Right ventricle myocardium inferior (tissue), 1 donor: ENCODE results near the gene CELF4. TPM values are rescaled to one million over a fixed set of nuclear protein-coding genes. Genes with fewer than 3 reads are reported as not detected.

Experiments
- ATAC-seq: fragments of 200-7000 bp; cut with Tn5 transposase; one replicate; pipeline ENCODE4 v1.9.1; 2020; ENCODE audit warnings: mild to moderate bottlenecking, moderate library complexity
- DNase-seq: peaks from one replicate; pipeline ENCODE4 v3.0.0; 2021; ENCODE audit errors: missing footprints
- intact Hi-C: fragments of 100-400 bp; cut with DNase I; formaldehyde crosslinking; loops from one replicate; pipeline ENCODE4 v1.11.0; 2022
- total RNA-seq: library from RNA; stranded (reverse); fragmentation: NEBNext Ultra II Directional; extraction: Animal tissue kit (Norgen Biotek cat#: 25700); gene quantifications from one replicate; pipeline ENCODE4 v1.2.1, GENCODE V29; 2021
- donor health status: DM: no; HTN: yes; CAD: no; lungs with severe emphysema.

Gene CELF4
- total RNA-seq, 1 donor from 2014 or later: not detected

DNA sequence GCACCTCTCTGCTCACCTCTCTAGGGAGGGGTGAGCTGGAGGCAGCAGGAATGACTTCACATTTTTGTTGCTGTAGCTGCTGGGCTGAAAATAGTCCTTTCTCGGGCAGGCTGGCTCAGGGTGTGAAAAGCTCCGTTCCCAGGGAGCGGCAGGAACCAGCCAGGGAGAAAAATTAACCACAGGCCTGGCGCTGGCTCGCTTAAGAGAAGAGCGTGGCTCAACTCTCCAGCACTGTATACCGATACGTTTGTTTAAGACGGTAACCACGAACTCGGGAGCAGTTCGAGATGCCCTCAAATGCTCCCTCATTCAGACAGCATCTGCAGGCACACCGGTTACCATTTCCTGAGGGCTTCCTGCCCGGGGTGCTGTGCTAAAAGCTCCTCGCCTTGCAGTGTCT lies 129.6 kb downstream of the CELF4 start:
- intact Hi-C loops: loop anchor here (5.0 kb wide), 1 partner anchor 49 kb away; no protein-coding TSS in a partner anchor
- ATAC-seq: no peak
- DNase-seq: no peak

DNA sequence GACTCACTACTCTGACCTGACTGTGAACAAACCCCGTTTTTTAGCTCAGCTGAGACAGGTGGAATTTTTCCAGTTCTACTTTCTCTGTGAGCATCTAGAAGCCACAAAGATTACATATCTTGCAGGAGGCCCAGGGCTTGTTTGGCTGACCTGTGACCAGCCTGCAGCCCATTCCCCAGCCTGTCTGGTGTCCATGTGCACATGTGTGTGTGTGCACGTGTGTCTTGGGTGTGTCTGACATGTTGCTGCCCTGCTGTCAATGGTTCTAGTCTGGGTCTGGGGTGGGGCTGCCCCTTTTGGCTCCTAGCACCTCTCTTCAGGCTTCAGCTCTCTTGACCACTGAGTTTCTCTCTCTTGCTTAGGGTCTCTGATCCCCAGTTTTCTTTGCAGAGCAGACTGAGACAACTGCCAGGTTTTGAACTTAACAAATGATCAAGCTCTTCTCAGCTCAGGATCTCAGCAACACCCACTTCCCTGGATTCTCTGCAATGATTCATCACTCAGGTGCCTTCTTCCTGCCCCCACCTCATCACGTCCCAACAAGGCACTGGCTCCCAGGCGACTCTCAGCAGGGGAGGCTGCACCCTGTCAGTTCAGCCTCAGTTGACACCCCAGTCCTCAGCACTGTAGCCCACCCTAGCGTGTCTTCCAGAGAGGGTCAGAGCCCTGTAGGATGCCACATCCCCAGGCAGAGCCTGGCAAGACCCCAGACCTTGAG lies 130.3 kb downstream of the CELF4 start:
- intact Hi-C loops: loop anchor here (5.0 kb wide), 1 partner anchor 48 kb away; no protein-coding TSS in a partner anchor
- no peak for DNase-seq
- ATAC-seq: no peak

DNA sequence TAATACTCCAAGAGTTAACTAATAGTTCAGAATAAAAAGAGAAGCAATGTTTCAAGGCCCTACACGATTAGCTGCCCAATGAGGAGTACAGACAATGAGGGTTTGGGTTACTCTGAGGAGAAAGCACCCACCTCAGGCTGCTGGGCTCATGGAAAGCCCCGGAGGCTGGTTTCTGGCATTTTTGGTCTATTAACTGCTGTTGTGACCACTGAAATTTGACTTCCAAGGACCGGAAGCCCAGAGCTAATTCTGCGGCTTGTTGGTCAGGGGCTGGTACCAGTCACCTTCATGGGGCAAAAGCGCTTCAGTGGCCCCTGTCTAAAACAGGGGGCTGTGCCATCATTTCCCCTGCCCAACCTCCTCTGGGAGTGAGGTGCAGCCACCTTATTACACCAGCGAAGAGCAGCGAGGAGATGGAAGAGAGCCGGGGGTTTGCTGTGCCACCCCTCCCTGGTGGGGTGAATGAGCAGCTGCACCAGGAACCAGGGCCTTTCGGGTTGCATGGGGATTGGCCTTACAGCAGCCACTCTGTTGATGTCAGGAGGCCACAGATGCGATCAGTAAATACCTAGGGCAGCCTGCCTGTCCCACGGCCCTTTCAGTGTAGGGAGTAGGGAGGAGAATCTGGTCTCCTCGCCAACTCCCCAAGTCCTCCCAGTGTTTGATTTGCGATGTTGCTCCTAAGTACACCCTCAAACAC lies 131.3 kb downstream of the CELF4 start:
- no peak for DNase-seq
- no peak for ATAC-seq
- intact Hi-C loops: no loop called here

DNA sequence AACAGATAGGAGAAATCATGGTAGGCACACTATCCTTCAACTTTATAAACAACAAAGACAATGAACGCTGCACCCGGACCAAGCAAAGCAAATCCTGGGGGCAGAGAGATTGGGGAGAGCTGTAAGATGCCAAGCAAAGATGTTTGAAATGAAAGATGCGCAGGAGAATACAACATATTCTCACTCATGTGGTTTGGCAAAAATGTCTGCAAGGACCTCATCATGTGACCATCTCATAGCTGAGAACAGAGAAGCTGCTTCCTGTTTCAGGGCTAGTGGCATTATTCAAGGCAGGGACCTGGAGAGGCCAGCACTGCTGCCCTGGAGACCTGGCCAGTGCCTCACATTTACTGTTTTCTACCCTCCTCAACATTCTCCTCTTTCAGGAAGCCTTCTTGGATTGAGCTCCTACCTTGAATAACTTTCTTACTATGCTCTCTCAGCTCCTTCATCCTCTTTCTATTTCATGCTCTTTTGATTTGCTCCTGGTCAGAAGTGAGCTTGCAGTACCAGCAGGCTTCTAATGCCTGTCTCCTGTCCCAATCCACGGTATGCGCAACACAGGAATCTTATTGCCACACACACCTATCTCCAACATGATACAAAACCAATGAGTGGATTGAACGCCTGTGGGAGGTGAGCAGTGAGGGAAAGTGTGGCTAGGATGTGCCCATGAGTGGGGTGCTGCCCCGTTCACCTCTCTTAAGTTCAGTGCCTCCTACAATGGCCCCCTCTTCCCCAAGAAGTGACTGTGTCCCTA lies 133.0 kb downstream of the CELF4 start:
- DNase-seq (no peak), ATAC-seq (no peak)
- intact Hi-C loops: no loop called here

DNA sequence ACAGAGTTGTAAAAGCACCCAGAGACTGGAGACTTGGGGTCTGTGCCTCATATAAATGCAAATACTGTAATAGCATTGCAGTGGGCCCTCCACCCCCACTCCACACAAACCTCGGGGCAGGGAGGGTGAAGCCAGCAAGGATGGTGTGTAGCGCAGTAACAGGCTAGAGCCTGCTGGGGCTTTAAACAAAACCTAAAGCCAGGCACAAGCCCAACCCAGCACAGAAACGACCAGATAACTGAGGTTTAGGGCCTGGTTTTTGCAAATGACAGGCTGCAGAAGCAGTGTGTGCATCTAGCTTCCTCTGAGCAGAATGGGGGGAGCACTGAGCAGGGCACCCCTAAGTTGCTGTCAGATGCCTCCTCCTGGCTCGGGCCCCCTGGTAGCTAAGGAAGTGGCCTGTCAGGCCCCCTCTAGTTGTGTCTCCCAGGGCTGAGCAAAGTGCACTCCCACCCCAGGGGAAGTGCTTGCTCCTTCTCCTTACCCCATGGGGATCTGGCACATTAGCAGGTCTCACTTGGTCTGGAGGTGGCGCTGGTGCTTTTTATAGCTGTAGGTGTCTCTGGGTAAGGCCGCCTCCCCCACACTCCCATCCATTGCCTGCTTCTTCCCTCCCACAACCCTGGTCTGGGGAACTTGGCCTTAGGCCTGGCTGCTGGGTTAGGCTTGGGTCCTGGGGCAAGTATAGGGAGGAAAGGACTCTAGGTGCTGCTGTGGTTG lies 135.1 kb downstream of the CELF4 start:
- no peak for ATAC-seq

DNA sequence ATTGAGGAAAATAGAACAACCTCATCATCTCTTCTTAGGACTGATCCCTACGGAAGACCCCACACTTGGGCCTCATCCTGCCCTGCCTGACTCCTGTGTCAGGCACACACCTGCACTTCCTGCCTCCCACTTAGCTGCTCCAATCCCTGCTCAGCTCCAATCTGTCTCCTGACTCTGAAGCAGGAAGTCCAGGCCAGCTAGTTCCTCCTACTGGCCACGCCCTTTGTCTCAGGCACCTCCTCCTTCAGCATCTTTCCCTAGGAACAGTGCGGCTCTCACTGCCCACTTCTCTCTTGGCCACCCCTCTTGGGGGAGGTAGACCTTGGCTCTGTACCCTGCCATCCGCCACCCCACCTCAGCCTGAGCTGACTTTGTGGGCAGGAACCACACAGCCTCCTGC lies 135.8 kb downstream of the CELF4 start:
- intact Hi-C loops: no loop called here
- no peak for ATAC-seq
- DNase-seq: no peak

More for the DNA sequence above, 135.1 kb downstream of the CELF4 start:
- no peak for DNase-seq
- intact Hi-C loops: no loop called here

DNA sequence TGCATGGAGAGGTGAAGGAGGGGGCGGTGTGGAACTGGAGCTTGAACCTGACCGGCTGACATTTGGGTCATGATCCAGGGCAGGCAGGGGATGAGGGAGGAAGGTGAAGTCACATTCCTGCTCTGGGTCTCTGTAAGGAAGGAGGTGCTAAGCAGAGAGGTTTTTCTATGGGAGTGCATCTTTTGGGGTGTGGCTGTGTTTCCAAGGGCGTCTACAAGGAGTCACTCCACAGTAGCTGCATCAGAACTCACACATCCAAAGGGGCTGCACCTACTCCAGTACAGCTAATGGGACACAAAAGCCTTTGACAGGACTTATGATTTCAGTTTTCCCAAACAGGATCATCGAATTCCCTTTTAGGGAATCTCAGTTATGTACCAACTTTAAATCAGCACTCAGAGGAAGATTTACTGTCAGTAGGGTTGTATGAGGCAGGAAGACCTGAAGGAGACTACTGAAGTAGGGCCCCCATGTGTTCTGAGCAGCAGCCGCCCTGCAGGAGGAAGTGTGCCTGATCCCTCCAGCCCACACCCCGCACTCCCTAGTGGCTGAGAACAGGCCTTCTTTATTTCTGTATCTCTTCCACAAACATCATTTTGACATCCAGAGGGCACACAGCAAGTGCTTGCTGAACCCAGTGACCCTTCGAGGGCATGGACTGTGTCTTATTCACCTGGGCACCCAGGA lies 137.2 kb downstream of the CELF4 start:
- ATAC-seq: no peak
- DNase-seq: no peak
- intact Hi-C loops: no loop called here

DNA sequence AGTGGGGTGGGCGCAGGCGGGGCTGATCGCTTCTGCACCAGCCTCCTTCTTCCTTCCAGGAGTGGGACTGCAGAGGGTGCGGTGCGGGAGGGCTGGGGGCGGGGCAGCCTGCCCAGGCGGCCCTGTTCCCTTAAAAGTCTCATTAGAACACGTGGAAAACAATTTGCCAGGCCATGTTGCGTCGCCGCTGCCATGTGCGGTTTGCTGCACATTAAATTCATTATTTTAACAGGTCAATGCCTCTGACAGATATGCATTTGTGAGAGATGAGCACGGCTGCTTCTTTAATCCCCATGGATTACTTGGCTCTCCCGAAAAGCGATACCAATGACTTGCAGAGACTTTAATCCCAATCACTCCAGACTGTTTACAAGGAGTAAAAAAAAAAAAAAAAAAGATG lies 139.0 kb downstream of the CELF4 start:
- intact Hi-C loops: no loop called here
- ATAC-seq: no peak
- no peak for DNase-seq

DNA sequence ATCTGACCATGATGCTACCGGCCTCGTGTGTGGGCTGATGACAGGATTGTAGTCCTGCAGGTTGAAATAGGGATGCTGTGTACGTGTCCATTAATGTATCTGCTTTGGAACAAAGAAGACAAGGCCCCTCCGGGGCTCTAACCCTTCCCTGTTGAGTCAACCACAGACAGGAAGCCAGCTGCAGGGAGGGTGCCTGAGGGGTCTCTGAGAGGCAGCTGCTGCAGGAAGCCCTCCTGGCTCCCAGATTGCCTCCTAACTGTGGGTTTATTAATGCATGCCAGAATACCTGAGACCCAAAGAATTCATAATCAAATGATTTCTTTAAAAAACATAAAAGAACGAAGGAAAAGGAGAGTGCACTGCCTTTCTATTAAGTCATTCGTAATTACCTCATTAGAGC lies 140.4 kb downstream of the CELF4 start:
- intact Hi-C loops: no loop called here
- no peak for DNase-seq
- no peak for ATAC-seq

DNA sequence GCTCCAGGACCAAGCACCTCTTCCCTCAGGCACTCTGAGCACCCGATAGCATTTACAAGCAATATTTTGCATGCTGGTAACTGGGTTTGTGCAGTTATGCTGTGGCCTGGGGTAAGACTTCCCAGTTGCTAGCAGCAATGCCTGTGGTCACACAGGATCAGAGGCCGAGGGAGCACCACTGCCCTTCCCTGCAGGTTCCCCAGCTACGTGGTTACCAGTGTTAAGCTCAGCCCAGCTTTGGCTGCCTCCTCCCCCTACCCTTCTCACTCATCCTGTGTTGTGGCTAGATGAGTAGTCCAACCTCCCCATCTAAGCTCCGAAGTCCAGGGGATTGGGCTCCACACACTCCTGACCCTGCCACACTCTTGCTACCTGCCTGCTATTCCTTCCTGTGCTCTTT lies 141.1 kb downstream of the CELF4 start:
- intact Hi-C loops: no loop called here
- ATAC-seq: no peak
- no peak for DNase-seq

DNA sequence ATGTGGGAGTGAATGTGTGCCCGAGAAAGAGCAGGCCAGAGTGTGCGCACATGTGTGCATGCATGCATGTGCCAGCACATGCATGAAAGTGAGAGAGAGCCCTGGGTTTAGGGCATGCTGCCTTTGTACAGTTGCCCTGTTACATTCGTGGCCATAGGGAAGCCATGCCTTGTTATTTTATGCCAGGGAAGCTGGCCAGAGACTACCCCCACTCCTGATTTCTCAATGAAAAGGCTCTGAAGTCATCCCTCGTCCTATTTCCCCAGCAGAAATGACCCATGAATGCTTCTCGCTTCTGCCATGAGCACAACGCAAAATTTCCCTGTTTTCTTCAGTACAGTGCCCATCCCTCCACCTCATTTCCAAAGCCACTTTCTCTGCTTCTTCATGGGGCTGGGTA lies 143.0 kb downstream of the CELF4 start:
- ATAC-seq (no peak), DNase-seq (no peak)
- intact Hi-C loops: no loop called here

DNA sequence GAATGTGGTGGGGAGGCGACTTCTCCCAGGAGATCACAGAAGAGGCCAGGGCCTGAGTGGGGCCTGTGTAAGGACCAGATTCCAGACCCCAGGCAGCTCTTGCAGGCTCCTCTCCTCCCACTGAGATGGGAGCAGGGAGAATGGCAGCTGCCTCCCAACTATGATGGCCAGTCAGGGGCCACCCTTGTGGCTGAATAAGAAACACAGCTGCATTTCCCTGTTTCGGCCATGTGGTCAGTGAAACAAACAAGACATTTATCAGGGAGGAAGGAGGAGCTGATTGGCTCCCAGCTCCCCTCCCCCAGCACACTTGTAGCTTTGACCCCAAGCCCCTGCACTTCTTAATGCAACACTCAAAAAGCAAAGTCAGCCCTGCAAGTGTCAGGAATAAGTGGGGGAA lies 143.5 kb downstream of the CELF4 start:
- DNase-seq: no peak
- intact Hi-C loops: no loop called here

DNA sequence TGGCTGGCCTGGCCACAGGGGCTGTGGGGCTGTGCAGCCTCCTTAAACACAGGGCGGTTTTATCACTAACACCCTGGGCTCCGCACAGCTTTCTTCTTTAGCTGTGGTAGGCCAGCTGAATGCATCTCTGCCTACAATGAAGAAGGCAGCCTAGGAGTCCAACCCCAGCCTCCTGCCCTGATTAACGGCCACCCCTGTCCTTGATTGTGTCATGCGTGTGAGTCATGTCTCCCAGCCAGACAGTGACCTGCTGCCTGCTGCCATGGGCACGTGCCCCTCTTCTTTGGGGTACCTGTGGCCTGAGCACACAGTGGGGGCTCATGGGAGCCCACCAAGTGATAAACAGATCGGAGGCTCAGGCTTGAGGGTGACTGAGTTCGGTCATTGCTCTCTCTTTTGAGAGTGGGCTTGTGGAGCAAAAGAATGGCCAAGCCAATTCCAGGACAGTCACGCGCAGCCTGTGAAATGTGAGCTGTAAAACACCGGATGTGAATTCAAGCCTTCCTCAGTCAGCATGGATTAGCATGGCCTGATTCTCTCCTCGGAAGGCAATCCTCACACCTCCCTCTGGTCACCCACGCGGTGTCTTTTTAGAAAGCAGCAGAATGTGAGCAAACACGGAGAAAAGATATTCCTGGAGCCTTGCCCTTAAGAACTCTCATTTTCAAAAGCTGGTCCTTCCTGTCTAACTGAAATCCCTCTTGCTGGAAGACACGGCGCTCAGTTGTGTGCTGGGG lies 144.1 kb downstream of the CELF4 start:
- intact Hi-C loops: no loop called here
- no peak for ATAC-seq
- no peak for DNase-seq

More for the DNA sequence above, 143.5 kb downstream of the CELF4 start:
- ATAC-seq: no peak

DNA sequence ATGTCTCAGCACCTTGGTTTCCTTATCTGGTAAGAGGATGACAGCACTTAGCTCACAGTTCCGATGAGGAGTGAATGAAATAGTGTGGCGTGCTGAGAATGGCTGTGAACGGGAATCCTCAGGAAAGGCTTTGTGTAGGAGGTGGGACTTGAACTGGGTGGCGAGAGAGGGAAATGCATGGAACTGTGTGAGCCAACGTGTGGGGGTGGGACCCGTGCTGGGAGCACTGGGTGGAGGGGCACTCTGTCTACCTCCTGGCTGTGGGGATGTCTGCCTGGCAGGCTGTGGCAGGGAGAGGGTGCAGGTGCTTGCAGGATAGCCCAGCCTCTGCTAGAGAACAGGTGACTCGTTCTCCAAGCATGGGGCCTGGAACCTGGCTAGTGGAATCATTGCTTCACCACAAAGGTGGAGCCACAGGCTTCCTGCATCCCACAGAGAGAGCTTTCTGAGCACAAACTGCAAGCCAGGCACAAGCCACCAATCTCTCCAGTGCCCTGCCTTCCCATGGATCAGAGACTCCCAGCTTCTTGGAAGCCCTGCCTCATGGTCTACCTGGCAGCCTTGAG lies 145.2 kb downstream of the CELF4 start:
- DNase-seq: no peak
- intact Hi-C loops: no loop called here
- ATAC-seq: no peak

DNA sequence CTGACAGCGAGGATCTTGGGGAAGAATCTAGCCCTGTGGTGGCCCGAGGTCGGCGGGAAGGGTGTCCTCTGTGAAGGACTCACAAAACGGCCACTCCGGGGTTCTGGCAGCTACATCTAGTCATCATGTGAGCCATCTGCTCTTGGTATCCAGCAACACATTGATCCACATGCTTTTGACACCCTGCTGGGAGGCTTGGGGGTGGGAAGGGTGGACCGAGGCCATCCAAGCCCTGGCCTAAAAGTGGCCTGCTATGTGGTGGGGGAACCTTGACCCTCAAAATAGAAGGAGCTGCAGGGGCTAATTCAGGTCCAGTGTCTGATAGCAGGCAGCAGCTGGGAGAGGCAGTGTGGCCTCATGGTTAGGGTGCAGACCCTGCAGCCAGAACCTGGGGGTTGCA lies 145.7 kb downstream of the CELF4 start:
- intact Hi-C loops: no loop called here
- ATAC-seq (no peak), DNase-seq (no peak)

DNA sequence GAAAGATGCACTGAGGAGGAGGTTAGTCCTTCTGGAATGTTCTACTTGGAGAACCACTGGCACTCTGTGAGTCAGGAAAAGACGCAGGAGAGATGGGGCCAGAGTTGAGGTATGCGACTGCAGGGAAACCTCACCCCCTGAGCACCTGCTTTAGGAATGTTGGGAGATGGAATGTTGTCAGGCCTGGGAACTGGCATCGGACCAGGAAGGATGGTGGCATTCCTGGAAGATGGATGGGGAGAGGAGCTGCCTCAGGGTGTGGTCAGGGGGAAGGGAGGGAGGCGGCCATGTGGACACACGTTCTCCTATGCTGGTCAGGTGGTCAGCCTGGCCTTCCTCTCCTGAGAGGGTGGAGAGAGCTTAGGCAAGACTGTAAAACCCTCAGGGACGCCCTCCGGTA lies 146.3 kb downstream of the CELF4 start:
- intact Hi-C loops: no loop called here
- ATAC-seq (no peak), DNase-seq (no peak)

DNA sequence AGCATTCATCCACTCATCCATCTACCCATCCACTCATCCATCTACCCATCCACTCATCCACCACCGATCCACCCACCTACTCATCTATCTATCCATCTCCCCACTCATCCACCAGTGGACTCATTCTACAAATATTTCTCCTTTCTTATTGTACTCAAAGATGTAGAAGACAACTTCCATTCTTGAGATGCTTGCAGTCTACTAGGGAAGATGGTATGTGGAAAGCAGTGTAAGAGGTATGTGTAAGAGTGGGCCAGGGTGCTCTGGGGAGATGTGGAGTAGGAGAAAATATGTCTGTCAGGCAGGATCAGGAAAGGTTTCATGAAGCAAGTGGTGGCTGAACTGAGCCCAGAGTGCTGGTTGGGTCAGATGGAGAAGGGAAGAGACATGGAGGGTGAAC lies 150.8 kb downstream of the CELF4 start:
- intact Hi-C loops: no loop called here
- DNase-seq: no peak
- ATAC-seq: no peak

DNA sequence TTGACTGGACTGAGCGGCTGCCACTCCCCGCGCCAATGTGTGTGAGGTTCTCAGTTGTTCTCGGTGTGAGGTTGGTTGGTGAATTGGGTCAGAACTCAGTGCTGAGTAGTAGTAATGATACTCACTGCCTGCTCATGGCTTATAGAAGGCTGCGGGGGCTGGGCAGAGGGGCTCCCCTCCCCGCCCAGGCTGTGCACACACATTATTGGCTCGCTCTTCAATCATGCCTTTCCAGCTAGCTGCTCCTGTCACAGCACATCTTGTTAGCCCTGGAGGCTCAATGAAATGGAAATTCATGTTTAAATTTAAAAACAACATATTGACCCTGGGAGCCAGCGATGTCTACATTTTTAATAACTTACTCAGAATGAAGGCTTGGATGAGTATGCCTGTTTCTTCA lies 152.8 kb downstream of the CELF4 start:
- intact Hi-C loops: no loop called here
- ATAC-seq (no peak), DNase-seq (no peak)
